CD14-positive monocyte (primary cell): Measurements from ENCODE around the gene IKZF2. TPM values are rescaled to one million over a fixed set of nuclear protein-coding genes. Genes with fewer than 3 reads are reported as not detected.

Experiments used
- DNase-seq, 3 donors: peaks; one replicate each; pipeline ENCODE4 v3.0.0-alpha.2; 2011 to 2022
- H2AFZ ChIP-seq: 2 replicates; pipeline ENCODE4 v1.6.0; 2012; ENCODE audit warnings: mild to moderate bottlenecking, low read depth, low read length, inconsistent platforms; ENCODE audit not compliant: insufficient read depth, poor library complexity, severe bottlenecking
- H3K27ac ChIP-seq, 2 donors: 1 replicate in 1 of 2; 2 replicates in 1 of 2; pipeline ENCODE4 v1.5.1; 2012 to 2013; ENCODE audit warnings: low read length in 2 of 2, control low read depth in 1 of 2, inconsistent platforms in 1 of 2, low read depth in 1 of 2, mild to moderate bottlenecking in 1 of 2
- H3K27me3 ChIP-seq, 2 donors: one replicate each; pipeline versions ENCODE4 v1.6.0 to v1.6.1; 2011 to 2013; ENCODE audit warnings: low read length in 2 of 2; ENCODE audit not compliant: control insufficient read depth in 2 of 2, insufficient read depth in 2 of 2
- H3K36me3 ChIP-seq, 2 donors: replicated peaks in 1 of 2; 1 replicate in 1 of 2; 2 replicates in 1 of 2; pipeline versions ENCODE4 v1.5.1 to v1.6.1; 2012 to 2013; ENCODE audit warnings: low read length in 2 of 2, control low read depth in 1 of 2, inconsistent platforms in 1 of 2, mild to moderate bottlenecking in 1 of 2; ENCODE audit not compliant: insufficient read depth in 2 of 2, control insufficient read depth in 1 of 2
- H3K4me1 ChIP-seq, 2 donors: 1 replicate in 1 of 2; 2 replicates in 1 of 2; pipeline versions ENCODE4 v1.5.1 to v1.6.1; 2012 to 2013; ENCODE audit warnings: low read length in 2 of 2, control low read depth in 1 of 2, inconsistent platforms in 1 of 2, mild to moderate bottlenecking in 1 of 2, moderate library complexity in 1 of 2; ENCODE audit not compliant: insufficient read depth in 2 of 2, control insufficient read depth in 1 of 2
- H3K4me2 ChIP-seq: replicated peaks from 2 replicates; pipeline ENCODE3; 2012; ENCODE audit warnings: low read length, moderate library complexity, mild to moderate bottlenecking; ENCODE audit not compliant: poor library complexity, severe bottlenecking; ENCODE audit errors: extremely low read depth
- H3K4me3 ChIP-seq, 3 experiments: fragments of 200-600 bp in 1 of 3; sonication (generic) in 1 of 3; replicated peaks in 1 of 3; 1 replicate in 2 of 3; 2 replicates in 1 of 3; pipeline ENCODE4 v1.5.1; 2011 to 2013; ENCODE audit warnings: low read length in 3 of 3, mild to moderate bottlenecking in 3 of 3, control low read depth in 2 of 3, low read depth in 2 of 3, inconsistent platforms in 1 of 3, moderate library complexity in 1 of 3
- H3K79me2 ChIP-seq: 2 replicates; pipeline ENCODE4 v1.6.0; 2012; ENCODE audit warnings: mild to moderate bottlenecking, control low read depth, inconsistent platforms, low read length, moderate library complexity; ENCODE audit not compliant: insufficient read depth
- H3K9ac ChIP-seq: 2 replicates; pipeline ENCODE4 v1.6.0; 2017; ENCODE audit warnings: low read length, mild to moderate bottlenecking; ENCODE audit not compliant: insufficient read depth, poor library complexity, severe bottlenecking
- H3K9me3 ChIP-seq, 2 donors: replicated peaks in 1 of 2; 1 replicate in 1 of 2; 2 replicates in 1 of 2; pipeline versions ENCODE4 v1.5.1 to v1.6.1; 2012 to 2013; ENCODE audit warnings: low read length in 2 of 2, control low read depth in 1 of 2; ENCODE audit not compliant: control insufficient read depth in 1 of 2, insufficient read depth in 1 of 2
- H4K20me1 ChIP-seq: 2 replicates; pipeline ENCODE4 v1.6.0; 2012; ENCODE audit warnings: mild to moderate bottlenecking, low read length, control low read depth, moderate library complexity; ENCODE audit not compliant: insufficient read depth
- H3K27ac Mint-ChIP-seq, 7 donors: one replicate each; pipeline ENCODE4 v1.8.0; 2020; ENCODE audit warnings: mild to moderate bottlenecking in 7 of 7, mixed read lengths in 7 of 7, moderate library complexity in 6 of 7, inconsistent platforms in 2 of 7
- H3K27me3 Mint-ChIP-seq, 3 donors: one replicate each; pipeline ENCODE4 v1.8.0; 2021 to 2022; ENCODE audit warnings: low read depth in 3 of 3, mild to moderate bottlenecking in 3 of 3, mixed read lengths in 3 of 3, moderate library complexity in 3 of 3, inconsistent platforms in 1 of 3
- H3K36me3 Mint-ChIP-seq, 2 donors: one replicate each; pipeline ENCODE4 v1.8.0; 2020; ENCODE audit warnings: mixed read lengths in 2 of 2, inconsistent platforms in 1 of 2, mild to moderate bottlenecking in 1 of 2
- H3K4me1 Mint-ChIP-seq: one replicate; pipeline ENCODE4 v1.8.0; 2020; ENCODE audit warnings: mild to moderate bottlenecking, mixed read lengths
- H3K4me3 Mint-ChIP-seq, 2 donors: one replicate each; pipeline ENCODE4 v1.8.0; 2020; ENCODE audit warnings: mild to moderate bottlenecking in 2 of 2, mixed read lengths in 2 of 2, moderate library complexity in 1 of 2
- H3K9me3 Mint-ChIP-seq, 7 donors: one replicate each; pipeline ENCODE4 v1.8.0; 2020 to 2022; ENCODE audit warnings: mixed read lengths in 7 of 7, mild to moderate bottlenecking in 6 of 7, moderate library complexity in 6 of 7, inconsistent platforms in 2 of 7
- CTCF ChIP-seq: fragments of 200-600 bp; IDR thresholded peaks from one replicate; pipeline ENCODE4 v1.8.0; 2022; ENCODE audit warnings: antibody characterized with exemption, mild to moderate bottlenecking
- WGBS: methylation state at CpG from one replicate; pipeline ENCODE4 v1.1.5; 2013; ENCODE audit warnings: missing lambda C conversion rate; ENCODE audit not compliant: insufficient coverage; 5-methylcytosine and 5-hydroxymethylcytosine counted together
- intact Hi-C, 2 donors: fragments of 100-400 bp; cut with micrococcal nuclease; formaldehyde crosslinking; loops; one replicate each; pipeline versions ENCODE4 v1.15.0 to v1.15.1; 2023
- polyA plus RNA-seq, 3 donors: library from polyadenylated mRNA; depleted of rRNA in 1 of 3; unstranded in 2 of 3; stranded (reverse) in 1 of 3; fragments of 300-500 nt in 2 of 3; fragments of >200 nt in 1 of 3; fragmentation: Illumina TruSeq in 2 of 3; gene quantifications; 1 replicate in 2 of 3; 2 replicates in 1 of 3; pipeline ENCODE4 v1.2.3, GENCODE V29; 2012 to 2021

IKZF2 gene
- polyA plus RNA-seq, 3 donors: 0.10 to 0.12 (median 0.11) TPM

DNA sequence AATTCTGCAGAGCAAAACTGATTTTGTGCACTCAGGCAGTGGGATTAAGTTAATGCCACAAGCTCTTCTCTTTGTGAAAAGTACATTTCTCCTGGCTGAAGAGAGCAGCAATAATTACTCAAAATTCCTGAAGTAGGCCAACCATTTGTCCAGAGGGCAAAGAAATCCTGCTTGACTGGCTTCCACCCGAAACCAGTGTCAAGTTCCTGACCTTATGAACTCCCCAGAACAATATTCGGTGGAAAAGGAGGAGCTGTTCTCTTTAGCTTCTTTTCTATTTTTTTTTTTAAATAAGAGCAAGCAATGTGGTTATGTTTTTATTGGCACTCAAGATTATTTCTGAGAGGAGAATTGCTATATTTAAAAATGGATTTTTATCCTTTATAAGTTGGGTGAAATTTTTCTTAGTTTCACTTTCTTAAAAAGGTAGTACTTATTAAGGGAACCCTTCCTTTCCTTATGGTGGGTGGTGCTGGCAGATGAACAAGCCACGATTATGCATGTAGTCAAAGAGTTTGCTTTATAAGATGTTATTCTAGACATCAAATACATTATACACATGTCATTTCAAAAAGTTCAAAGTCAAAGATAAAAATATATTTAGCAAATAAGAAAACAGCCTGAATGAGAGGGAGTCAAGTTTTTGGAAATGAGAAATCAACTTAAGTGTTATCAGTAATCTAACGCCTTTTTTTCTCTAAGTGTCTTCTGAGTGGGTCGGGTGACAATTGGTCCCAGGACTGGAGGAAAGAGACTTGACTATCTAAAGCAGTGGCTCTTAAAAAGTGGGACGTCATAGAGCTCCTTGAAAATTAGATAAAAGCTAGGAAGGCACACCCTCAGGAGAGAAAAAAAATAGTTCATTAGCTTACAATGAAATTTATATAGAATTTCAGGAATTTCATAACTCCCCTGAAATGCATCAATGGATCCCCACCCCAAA is 194.5 kb downstream of the IKZF2 start:
- no peak overlapping the region for H2AFZ ChIP-seq
- H4K20me1 ChIP-seq: no peaks in the 10 kb centered on the region
- no peaks in the 10 kb centered on the region for H3K9me3 ChIP-seq
- no peaks in the 10 kb centered on the region for H3K27me3 ChIP-seq
- H3K4me2 ChIP-seq: no peak overlapping the region
- intact Hi-C loops: no loop called here
- TF ChIP-seq CTCF: no peak
- H3K4me3 Mint-ChIP-seq: no peak overlapping the region
- no peak overlapping the region for H3K9ac ChIP-seq
- H3K27me3 Mint-ChIP-seq: peaks cover 0 to 1% (median 0%) of the 10 kb centered on the region in 3 donors
- DNase-seq: no peak
- H3K4me1 ChIP-seq: no peaks in the 10 kb centered on the region
- H3K9me3 Mint-ChIP-seq: peaks cover 0 to 1% (median 0%) of the 10 kb centered on the region in 7 donors
- WGBS: 88% methylated on average over 2 of the region's 6 CpGs
- peaks cover 2% of the 10 kb centered on the region for H3K4me1 Mint-ChIP-seq
- no peak overlapping the region for H3K4me3 ChIP-seq
- H3K27ac Mint-ChIP-seq: no peak overlapping the region
- no peaks in the 10 kb centered on the region for H3K36me3 ChIP-seq
- H3K27ac ChIP-seq: no peak overlapping the region
- no peaks in the 10 kb centered on the region for H3K36me3 Mint-ChIP-seq
- no peaks in the 10 kb centered on the region for H3K79me2 ChIP-seq

DNA sequence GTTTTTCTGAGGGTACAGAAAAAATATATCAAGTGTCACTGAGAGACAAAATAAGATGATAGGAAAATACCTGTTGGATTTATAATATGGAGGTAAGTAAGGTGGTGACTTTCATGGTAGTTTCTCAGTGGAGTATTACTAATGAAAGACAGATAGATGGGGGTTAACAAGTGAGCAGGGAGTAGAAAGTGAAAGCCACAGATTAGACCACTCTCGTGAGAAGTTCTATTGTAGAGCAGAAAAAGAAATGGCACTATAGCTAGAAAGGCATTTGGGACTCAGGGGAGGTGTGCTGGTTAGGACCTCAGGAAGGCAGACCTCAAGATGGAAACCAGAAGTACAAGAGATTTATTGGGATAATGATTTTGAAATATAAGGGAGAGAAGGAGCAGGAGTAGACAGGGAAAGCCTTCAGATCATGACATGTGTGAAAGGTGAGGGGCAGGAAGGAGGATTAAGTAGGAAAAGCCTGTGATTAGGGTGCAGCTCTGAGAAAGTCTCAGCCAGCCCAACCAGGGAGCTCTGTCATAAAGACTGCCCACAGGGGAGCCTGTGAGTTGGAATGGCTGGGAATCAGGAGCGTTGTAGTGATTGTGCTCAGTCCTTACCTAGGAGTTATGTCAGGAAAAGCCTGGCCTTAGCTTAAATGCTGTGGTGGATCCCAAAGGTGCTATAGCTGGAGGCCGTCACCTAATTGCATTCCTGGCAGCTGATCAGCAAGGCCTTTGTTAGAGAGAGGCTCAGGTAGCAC is 198.1 kb downstream of the IKZF2 start:
- no peaks in the 10 kb centered on the region for H3K36me3 Mint-ChIP-seq
- H3K27ac Mint-ChIP-seq: no peak overlapping the region
- H3K27me3 Mint-ChIP-seq: peaks cover 0 to 3% (median 0%) of the 10 kb centered on the region in 3 donors
- Histone ChIP-seq H3K36me3 (no peaks in the 10 kb centered on the region), H3K4me2 (no peak overlapping the region), H3K79me2 (no peaks in the 10 kb centered on the region), H3K27me3 (no peaks in the 10 kb centered on the region), H3K9me3 (no peaks in the 10 kb centered on the region), H4K20me1 (no peaks in the 10 kb centered on the region), H2AFZ (no peak overlapping the region), H3K27ac (no peak overlapping the region), H3K4me3 (no peak overlapping the region), H3K4me1 (no peaks in the 10 kb centered on the region), H3K9ac (no peak overlapping the region)
- no peaks in the 10 kb centered on the region for H3K4me1 Mint-ChIP-seq
- intact Hi-C loops: no loop called here
- no peak for DNase-seq
- no peak for TF ChIP-seq CTCF
- 96% methylated on average over 3 of the region's 3 CpGs for WGBS
- H3K4me3 Mint-ChIP-seq: no peak overlapping the region
- H3K9me3 Mint-ChIP-seq: peaks cover 0 to 1% (median 0%) of the 10 kb centered on the region in 7 donors
